IPS DF 6.9 (cell line): ENCODE results near the gene STOM.

Experiments used
- DNase-seq: peaks from one replicate; pipeline ENCODE4 v3.0.0-alpha.2; 2013; ENCODE audit warnings: low read depth, low spot score
- H3K27ac ChIP-seq: one replicate; pipeline ENCODE4 v1.5.1; 2013; ENCODE audit warnings: low read length, control low read depth
- H3K27me3 ChIP-seq: 2 replicates; pipeline ENCODE4 v1.6.1; 2013; ENCODE audit warnings: mild to moderate bottlenecking, low read length; ENCODE audit not compliant: control insufficient read depth, insufficient read depth
- H3K36me3 ChIP-seq: 2 replicates; pipeline ENCODE4 v1.6.1; 2013; ENCODE audit warnings: low read length; ENCODE audit not compliant: control insufficient read depth, insufficient read depth
- H3K4me1 ChIP-seq: 2 replicates; pipeline ENCODE4 v1.6.1; 2013; ENCODE audit warnings: low read length; ENCODE audit not compliant: control insufficient read depth, insufficient read depth
- H3K4me3 ChIP-seq: 2 replicates; pipeline ENCODE4 v1.5.1; 2013; ENCODE audit warnings: mild to moderate bottlenecking, low read length
- H3K9me3 ChIP-seq: 2 replicates; pipeline ENCODE4 v1.6.1; 2013; ENCODE audit warnings: low read length, inconsistent platforms; ENCODE audit not compliant: control insufficient read depth, insufficient read depth
- WGBS: extraction: QIAGEN DNeasy Blood & Tissue Kit; methylation state at CpG from one replicate; pipeline ENCODE4 v1.1.7; 2013; ENCODE audit warnings: mixed read lengths, missing lambda C conversion rate; ENCODE audit not compliant: insufficient read length, insufficient coverage; 5-methylcytosine and 5-hydroxymethylcytosine counted together

The STOM gene

DNA sequence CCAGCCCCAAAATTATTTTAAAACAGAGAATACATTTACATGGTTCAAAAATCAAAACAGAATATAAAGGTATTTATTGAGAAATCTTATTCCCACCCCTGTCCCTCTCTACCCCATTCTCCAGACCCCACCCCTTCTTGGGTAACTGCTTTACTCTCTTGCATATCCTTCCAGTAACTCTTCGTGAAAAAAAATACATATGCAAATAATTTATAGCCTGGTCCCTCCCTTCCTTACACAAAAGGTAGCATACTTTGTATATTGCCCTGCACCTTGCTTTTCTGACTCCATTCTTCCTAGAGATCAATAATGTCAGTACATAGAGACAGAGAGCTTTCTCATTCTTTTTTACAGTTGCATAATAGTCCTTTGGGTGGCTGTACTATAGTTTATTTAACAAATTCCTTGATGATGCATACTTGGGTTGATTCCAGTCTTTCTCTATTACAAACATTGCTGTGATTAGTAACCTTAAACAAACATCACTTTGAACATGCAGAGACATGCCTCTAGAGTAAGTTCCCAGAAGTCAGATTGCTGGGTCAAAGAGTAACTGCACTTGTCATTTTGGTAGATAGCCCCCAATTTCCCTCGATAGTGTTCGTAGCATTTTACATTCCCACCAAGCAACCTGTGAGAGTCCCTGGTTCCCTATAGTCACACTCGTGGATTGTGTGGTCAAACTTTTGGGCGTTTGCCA is 47.9 kb downstream of the STOM start:
- no peaks in the 10 kb centered on the region for H3K27me3 ChIP-seq
- no CpG with 5 or more reads among the region's 5 CpGs for WGBS
- no peak for DNase-seq
- no peaks in the 10 kb centered on the region for H3K36me3 ChIP-seq
- H3K4me1 ChIP-seq: no peaks in the 10 kb centered on the region
- no peak overlapping the region for H3K4me3 ChIP-seq
- no peak overlapping the region for H3K27ac ChIP-seq
- no peaks in the 10 kb centered on the region for H3K9me3 ChIP-seq

DNA sequence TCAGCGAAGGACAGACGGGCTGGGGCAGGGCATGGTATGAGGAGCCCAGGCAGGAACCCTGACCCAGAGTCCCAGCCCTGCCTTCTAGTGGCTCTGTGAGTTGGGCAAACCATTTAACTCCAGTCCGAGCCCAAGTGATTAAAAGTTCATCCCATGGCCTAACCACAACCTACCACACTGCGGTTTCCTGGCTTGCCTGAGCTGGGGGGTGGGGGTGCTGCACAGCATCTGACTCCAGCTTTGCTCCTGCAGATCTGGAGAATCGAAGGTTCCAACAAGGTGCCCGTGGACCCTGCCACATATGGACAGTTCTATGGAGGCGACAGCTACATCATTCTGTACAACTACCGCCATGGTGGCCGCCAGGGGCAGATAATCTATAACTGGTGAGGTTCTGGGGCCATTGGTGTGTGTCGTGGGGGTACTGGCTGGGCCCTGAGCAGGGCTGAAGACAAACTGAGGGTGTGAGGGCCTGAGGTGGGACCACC is 49.0 kb downstream of the STOM start:
- H3K4me3 ChIP-seq: no peak overlapping the region
- no peaks in the 10 kb centered on the region for H3K36me3 ChIP-seq
- no CpG with 5 or more reads among the region's 10 CpGs for WGBS
- no peaks in the 10 kb centered on the region for H3K27me3 ChIP-seq
- DNase-seq: no peak
- H3K27ac ChIP-seq: no peak overlapping the region
- no peaks in the 10 kb centered on the region for H3K4me1 ChIP-seq
- no peaks in the 10 kb centered on the region for H3K9me3 ChIP-seq

GRCh38 chr9:121319383-121319780 is 50.7 kb downstream of the STOM start:
- Histone ChIP-seq H3K36me3 (no peaks in the 10 kb centered on the region), H3K9me3 (no peaks in the 10 kb centered on the region), H3K4me1 (no peaks in the 10 kb centered on the region), H3K4me3 (no peak overlapping the region), H3K27ac (no peak overlapping the region), H3K27me3 (no peaks in the 10 kb centered on the region)
- WGBS: no CpG with 5 or more reads among the region's 5 CpGs
- DNase-seq: no peak

DNA sequence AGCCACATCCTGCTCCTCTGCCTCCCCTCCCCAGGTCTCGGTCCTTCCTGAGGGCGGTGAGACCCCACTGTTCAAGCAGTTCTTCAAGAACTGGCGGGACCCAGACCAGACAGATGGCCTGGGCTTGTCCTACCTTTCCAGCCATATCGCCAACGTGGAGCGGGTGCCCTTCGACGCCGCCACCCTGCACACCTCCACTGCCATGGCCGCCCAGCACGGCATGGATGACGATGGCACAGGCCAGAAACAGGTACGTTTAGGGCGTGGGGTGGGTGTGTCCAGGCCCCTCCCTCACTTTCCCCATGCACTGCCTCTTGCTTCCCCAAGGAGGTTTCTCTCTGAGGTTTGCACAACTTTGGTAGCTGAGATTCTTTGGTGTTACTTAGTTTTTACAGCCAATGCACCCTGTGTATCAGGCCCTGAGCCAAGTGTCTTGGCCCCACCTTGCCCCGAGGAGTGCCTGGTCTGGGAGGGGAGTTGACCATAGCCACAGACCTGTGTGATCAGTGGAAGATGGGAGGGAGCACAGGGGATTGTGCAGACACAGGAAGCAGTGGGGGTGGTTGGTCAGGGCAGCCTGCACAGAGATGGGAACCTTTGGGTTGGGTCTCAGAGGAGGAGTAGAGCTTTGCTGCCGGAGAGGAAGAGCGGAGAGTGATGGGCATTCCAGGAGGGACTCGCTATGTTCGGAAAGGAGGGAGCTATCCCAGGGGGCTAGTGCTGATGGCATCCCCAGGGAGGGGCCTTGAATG is 51.2 kb downstream of the STOM start:
- Histone ChIP-seq H3K36me3 (no peaks in the 10 kb centered on the region), H3K4me3 (no peak overlapping the region), H3K27me3 (no peaks in the 10 kb centered on the region), H3K27ac (no peak overlapping the region), H3K4me1 (no peaks in the 10 kb centered on the region), H3K9me3 (no peaks in the 10 kb centered on the region)
- no peak for DNase-seq
- WGBS: no CpG with 5 or more reads among the region's 19 CpGs

GRCh38 chr9:121317737-121318630 is 52.1 kb downstream of the STOM start:
- DNase-seq: no peak
- H3K4me1 ChIP-seq: no peaks in the 10 kb centered on the region
- WGBS: no CpG with 5 or more reads among the region's 6 CpGs
- H3K4me3 ChIP-seq: no peak overlapping the region
- H3K27ac ChIP-seq: no peak overlapping the region
- H3K9me3 ChIP-seq: no peaks in the 10 kb centered on the region
- no peaks in the 10 kb centered on the region for H3K36me3 ChIP-seq
- H3K27me3 ChIP-seq: no peaks in the 10 kb centered on the region

DNA sequence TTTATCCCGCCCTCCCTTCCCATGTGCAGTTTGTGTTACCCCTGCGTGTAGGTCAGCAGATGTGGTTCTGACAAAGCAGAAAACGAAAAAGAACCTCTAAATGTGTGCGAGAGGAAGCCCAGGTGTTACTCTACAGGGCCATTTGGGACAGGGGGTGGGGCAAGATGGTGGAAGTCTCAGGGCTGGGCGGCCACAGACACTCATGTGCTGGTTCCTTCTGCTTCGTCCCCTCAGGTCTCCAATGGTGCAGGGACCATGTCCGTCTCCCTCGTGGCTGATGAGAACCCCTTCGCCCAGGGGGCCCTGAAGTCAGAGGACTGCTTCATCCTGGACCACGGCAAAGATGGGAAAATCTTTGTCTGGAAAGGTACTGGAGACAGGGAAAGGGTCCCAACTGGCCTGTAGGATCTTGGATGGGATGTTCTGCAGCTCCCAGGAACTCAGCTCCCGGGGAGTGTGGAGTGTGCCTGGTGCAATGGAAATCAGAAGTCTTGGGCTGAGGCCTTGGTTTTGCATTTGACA is 53.1 kb downstream of the STOM start:
- no CpG with 5 or more reads among the region's 11 CpGs for WGBS
- H3K27ac ChIP-seq: no peak overlapping the region
- no peaks in the 10 kb centered on the region for H3K9me3 ChIP-seq
- no peaks in the 10 kb centered on the region for H3K4me1 ChIP-seq
- no peak for DNase-seq
- H3K4me3 ChIP-seq: no peak overlapping the region
- H3K36me3 ChIP-seq: no peaks in the 10 kb centered on the region
- no peaks in the 10 kb centered on the region for H3K27me3 ChIP-seq

GRCh38 chr9:121316378-121316777 is 53.7 kb downstream of the STOM start:
- Histone ChIP-seq H3K4me3 (no peak overlapping the region), H3K36me3 (no peaks in the 10 kb centered on the region), H3K27ac (no peak overlapping the region), H3K4me1 (no peaks in the 10 kb centered on the region), H3K27me3 (no peaks in the 10 kb centered on the region), H3K9me3 (no peaks in the 10 kb centered on the region)
- no CpG with 5 or more reads among the region's 6 CpGs for WGBS
- no peak for DNase-seq

- no peaks in the 10 kb centered on the region for H3K27me3 ChIP-seq
- H3K9me3 ChIP-seq: no peaks in the 10 kb centered on the region
- no peaks in the 10 kb centered on the region for H3K4me1 ChIP-seq
- no peak for DNase-seq
- no peak overlapping the region for H3K27ac ChIP-seq
- H3K36me3 ChIP-seq: no peaks in the 10 kb centered on the region
- no CpG with 5 or more reads among the region's 10 CpGs for WGBS
- no peak overlapping the region for H3K4me3 ChIP-seq
Observed at GRCh38 chr9:121313458-121314152, 56.4 kb downstream of the STOM start.

GRCh38 chr9:121312169-121312568 is 57.9 kb downstream of the STOM start:
- Histone ChIP-seq H3K9me3 (no peaks in the 10 kb centered on the region), H3K4me1 (no peaks in the 10 kb centered on the region), H3K27me3 (no peaks in the 10 kb centered on the region), H3K4me3 (no peak overlapping the region), H3K27ac (no peak overlapping the region), H3K36me3 (no peaks in the 10 kb centered on the region)
- WGBS: no CpG with 5 or more reads among the region's 17 CpGs
- DNase-seq: no peak

- no peaks in the 10 kb centered on the region for H3K9me3 ChIP-seq
- no peaks in the 10 kb centered on the region for H3K36me3 ChIP-seq
- no peak overlapping the region for H3K27ac ChIP-seq
- DNase-seq: no peak
- H3K4me3 ChIP-seq: no peak overlapping the region
- WGBS: no CpG with 5 or more reads among the region's 9 CpGs
- no peaks in the 10 kb centered on the region for H3K27me3 ChIP-seq
- no peaks in the 10 kb centered on the region for H3K4me1 ChIP-seq
Observed at GRCh38 chr9:121310571-121310970, 59.5 kb downstream of the STOM start.
